H1 (cell line): Measurements from ENCODE around the gene SMIM44. TPM values are rescaled to one million over a fixed set of nuclear protein-coding genes. Genes with fewer than 3 reads are reported as not detected.

Experiments used
- CTCF ChIA-PET: fragments of 300-600 bp; sonication (Branson Sonifier 250); formaldehyde crosslinking; loops from one replicate; lab custom pipeline; 2021; ENCODE audit not compliant: partially characterized antibody; lab: Charles Lee
- POLR2A ChIA-PET: fragments of 300-600 bp; sonication (Branson Sonifier 250); formaldehyde crosslinking; loops from one replicate; lab custom pipeline; 2021; ENCODE audit warnings: inconsistent platforms; ENCODE audit not compliant: partially characterized antibody; lab: Charles Lee
- DNase-seq, 2 experiments: peaks; one replicate each; pipeline versions ENCODE4 v3.0.0 to v3.0.0-alpha.2; 2010 to 2022; ENCODE audit warnings: low spot score in 2 of 2, low read depth in 1 of 2, mixed read lengths in 1 of 2
- FAIRE-seq: peaks from 2 replicates; lab custom pipeline; 2011; peaks lifted over from hg19 to GRCh38; lab: Jason Lieb, UNC
- H2AFZ ChIP-seq: 2 replicates; pipeline ENCODE4 v1.8.1; 2012; ENCODE audit warnings: low read length, inconsistent platforms
- H2AK5ac ChIP-seq: 2 replicates; pipeline ENCODE4 v1.6.1; 2013; ENCODE audit warnings: low read depth, low read length
- H2BK120ac ChIP-seq: replicated peaks from 2 replicates; pipeline ENCODE3; 2013; ENCODE audit warnings: low read depth, low read length, inconsistent platforms
- H2BK12ac ChIP-seq: 2 replicates; pipeline ENCODE4 v1.6.1; 2013; ENCODE audit warnings: low read depth, low read length
- H2BK15ac ChIP-seq: 2 replicates; pipeline ENCODE4 v1.6.1; 2013; ENCODE audit warnings: low read length
- H2BK20ac ChIP-seq: 2 replicates; pipeline ENCODE4 v1.6.1; 2013; ENCODE audit warnings: low read length
- H2BK5ac ChIP-seq: 2 replicates; pipeline ENCODE4 v1.6.1; 2013; ENCODE audit warnings: low read depth, low read length
- H3K14ac ChIP-seq: 2 replicates; pipeline ENCODE4 v1.6.1; 2013; ENCODE audit warnings: inconsistent platforms; ENCODE audit not compliant: insufficient read length
- H3K18ac ChIP-seq: 2 replicates; pipeline ENCODE4 v1.6.1; 2013; ENCODE audit warnings: low read length; ENCODE audit errors: extremely low read depth
- H3K23ac ChIP-seq: 2 replicates; pipeline ENCODE4 v1.6.1; 2013; ENCODE audit warnings: inconsistent platforms; ENCODE audit not compliant: insufficient read length
- H3K23me2 ChIP-seq: 2 replicates; pipeline ENCODE4 v1.6.1; 2013; ENCODE audit warnings: low read depth, low read length
- H3K27ac ChIP-seq: 2 replicates; pipeline ENCODE4 v1.6.1; 2011; ENCODE audit warnings: low read depth, low read length, inconsistent platforms
- H3K27me3 ChIP-seq, 4 experiments: replicated peaks in 1 of 4; 1 replicate in 1 of 4; 2 replicates in 3 of 4; pipeline versions ENCODE4 v1.6.1 to v1.8.1; 2011 to 2013; ENCODE audit warnings: low read length in 3 of 4, mild to moderate bottlenecking in 3 of 4, inconsistent platforms in 2 of 4, mixed read lengths in 2 of 4, moderate library complexity in 1 of 4; ENCODE audit not compliant: control insufficient read depth in 3 of 4, insufficient read depth in 3 of 4; ENCODE audit errors: extremely low read depth in 1 of 4
- H3K36me3 ChIP-seq, 4 experiments: 2 replicates each; pipeline versions ENCODE4 v1.6.1 to v1.8.1; 2011 to 2013; ENCODE audit warnings: mild to moderate bottlenecking in 4 of 4, low read length in 3 of 4, moderate library complexity in 2 of 4, control low read depth in 1 of 4, inconsistent platforms in 1 of 4; ENCODE audit not compliant: insufficient read depth in 4 of 4, control insufficient read depth in 2 of 4
- H3K4ac ChIP-seq: replicated peaks from 2 replicates; pipeline ENCODE3; 2013; ENCODE audit warnings: low read length, low read depth, mixed read lengths, inconsistent platforms; ENCODE audit not compliant: insufficient read length
- H3K4me1 ChIP-seq, 4 experiments: replicated peaks in 1 of 4; 1 replicate in 1 of 4; 2 replicates in 3 of 4; pipeline versions ENCODE4 v1.6.1 to v1.8.1; 2011 to 2013; ENCODE audit warnings: low read length in 3 of 4, inconsistent platforms in 2 of 4, mixed read lengths in 1 of 4; ENCODE audit not compliant: insufficient read depth in 4 of 4, control insufficient read depth in 3 of 4
- H3K4me2 ChIP-seq, 2 experiments: 2 replicates each; pipeline versions ENCODE4 v1.6.1 to v1.8.1; 2011 to 2013; ENCODE audit warnings: low read depth in 2 of 2, low read length in 2 of 2, control low read depth in 1 of 2, inconsistent platforms in 1 of 2, mild to moderate bottlenecking in 1 of 2; ENCODE audit not compliant: insufficient read depth in 1 of 2
- H3K4me3 ChIP-seq, 4 experiments: fragments of 200-600, 300-600 bp in 1 of 4; sonication (generic), shearing (Covaris generic), sonication (Bioruptor Twin) in 1 of 4; 2 replicates each; pipeline versions ENCODE4 v1.5.1 to v1.8.1; 2011 to 2016; ENCODE audit warnings: low read length in 4 of 4, low read depth in 3 of 4, control low read depth in 2 of 4, inconsistent platforms in 2 of 4, mild to moderate bottlenecking in 2 of 4, mixed read lengths in 1 of 4, moderate library complexity in 1 of 4; ENCODE audit not compliant: insufficient read depth in 2 of 4; ENCODE audit errors: extremely low read depth in 1 of 4
- H3K56ac ChIP-seq: replicated peaks from 2 replicates; pipeline ENCODE3; 2013; ENCODE audit warnings: low read depth, mild to moderate bottlenecking, mixed read lengths, low read length, inconsistent platforms; ENCODE audit not compliant: insufficient read length
- H3K79me1 ChIP-seq: 2 replicates; pipeline ENCODE4 v1.6.1; 2013; ENCODE audit warnings: low read depth, low read length, control low read depth
- H3K79me2 ChIP-seq, 2 experiments: 2 replicates each; pipeline versions ENCODE4 v1.6.1 to v1.8.1; 2012 to 2013; ENCODE audit warnings: low read length in 2 of 2, mild to moderate bottlenecking in 2 of 2, inconsistent platforms in 1 of 2; ENCODE audit not compliant: insufficient read depth in 2 of 2, control insufficient read depth in 1 of 2
- H3K9ac ChIP-seq, 4 experiments: replicated peaks in 1 of 4; 1 replicate in 1 of 4; 2 replicates in 3 of 4; pipeline versions ENCODE4 v1.6.1 to v1.8.1; 2011 to 2013; ENCODE audit warnings: low read depth in 3 of 4, low read length in 3 of 4, control low read depth in 2 of 4, mild to moderate bottlenecking in 2 of 4, moderate library complexity in 2 of 4, inconsistent platforms in 1 of 4; ENCODE audit errors: extremely low read depth in 1 of 4
- H3K9me3 ChIP-seq, 2 experiments: 2 replicates each; pipeline versions ENCODE4 v1.6.1 to v1.8.1; 2012 to 2013; ENCODE audit warnings: mild to moderate bottlenecking in 2 of 2, moderate library complexity in 2 of 2, control low read depth in 1 of 2, inconsistent platforms in 1 of 2, low read depth in 1 of 2, low read length in 1 of 2, mixed read lengths in 1 of 2; ENCODE audit not compliant: insufficient read depth in 2 of 2
- H4K20me1 ChIP-seq, 2 experiments: replicated peaks in 1 of 2; 2 replicates each; pipeline versions ENCODE3 to v1.8.1; 2011 to 2013; ENCODE audit warnings: inconsistent platforms in 2 of 2, low read length in 2 of 2, mild to moderate bottlenecking in 1 of 2; ENCODE audit not compliant: insufficient read depth in 2 of 2, control insufficient read depth in 1 of 2
- H4K5ac ChIP-seq: 2 replicates; pipeline ENCODE4 v1.6.1; 2013; ENCODE audit warnings: low read length, low read depth, mixed read lengths, inconsistent platforms; ENCODE audit not compliant: insufficient read length
- H4K8ac ChIP-seq: 2 replicates; pipeline ENCODE4 v1.8.0; 2013; ENCODE audit warnings: mild to moderate bottlenecking, moderate library complexity, low read length, inconsistent platforms; ENCODE audit not compliant: insufficient read depth; ENCODE audit errors: extremely low read depth
- H4K91ac ChIP-seq: replicated peaks from 2 replicates; pipeline ENCODE3; 2013; ENCODE audit warnings: low read length, mixed read lengths, inconsistent platforms; ENCODE audit not compliant: insufficient read length
- EGR1 ChIP-seq: IDR thresholded peaks from 2 replicates; pipeline ENCODE4 v1.6.1; 2011; ENCODE audit warnings: low read depth, low read length, borderline replicate concordance
- MAFK ChIP-seq: IDR thresholded peaks from 2 replicates; pipeline ENCODE4 v1.6.1; 2012; ENCODE audit warnings: low read depth, mild to moderate bottlenecking, improper control_type of control experiment, low read length
- NANOG ChIP-seq: IDR thresholded peaks from 2 replicates; pipeline ENCODE4 v1.6.1; 2011; ENCODE audit warnings: low read length, low read depth, mild to moderate bottlenecking, inconsistent platforms; ENCODE audit not compliant: insufficient read depth, poor library complexity, severe bottlenecking
- WGBS, 2 experiments: shearing (Covaris generic) in 1 of 2; methylation state at CpG; one replicate each; pipeline versions ENCODE4 v1.1.6 to v1.1.7; 2013 to 2015; ENCODE audit warnings: low lambda C conversion rate in 2 of 2, mixed read lengths in 2 of 2, inconsistent platforms in 1 of 2, low coverage in 1 of 2, missing lambda C conversion rate in 1 of 2; ENCODE audit not compliant: insufficient replicate concordance in 2 of 2, insufficient coverage in 1 of 2, insufficient read length in 1 of 2; ENCODE audit errors: extremely low coverage in 1 of 2, missing lambda C conversion rate in 1 of 2; 5-methylcytosine and 5-hydroxymethylcytosine counted together
- polyA plus RNA-seq, 7 experiments: library from polyadenylated mRNA; depleted of rRNA in 3 of 7; stranded (reverse) in 5 of 7; unstranded in 2 of 7; fragments of >200 nt in 5 of 7; fragments of 200-250 nt in 2 of 7; gene quantifications; 1 replicate in 5 of 7; 2 replicates in 1 of 7; 4 replicates in 1 of 7; pipeline versions ENCODE4 v1.2.1 to v1.2.3, GENCODE V29; 2011 to 2013; ENCODE audit warnings: missing spikeins in 2 of 7, mixed read lengths in 2 of 7
- total RNA-seq: library from RNA; stranded (reverse); fragmentation: NEBNext Ultra II Directional; extraction: Animal tissue kit (Norgen Biotek cat#: 25700); gene quantifications from 2 replicates; pipeline ENCODE4 v1.2.1, GENCODE V29; 2021

The SMIM44 gene
- total and polyA plus RNA-seq, 2 of the 8 experiments (the other 6 are each of a cell fraction or from before 2014, with no cell fraction given), result not detected

- no peaks in the 10 kb centered on the region for H3K27me3 ChIP-seq
- H2BK20ac ChIP-seq, result no peak overlapping the region
- DNase-seq (no peak), FAIRE-seq (no peak)
- no peaks in the 10 kb centered on the region for H3K9me3 ChIP-seq
- no peak overlapping the region for H2BK15ac ChIP-seq
- H4K8ac ChIP-seq, result no peak overlapping the region
- no peak overlapping the region for H3K23ac ChIP-seq
- H3K4me1 ChIP-seq, result no peaks in the 10 kb centered on the region; a peak in 1 of 7 replicates
- H3K4me2 ChIP-seq, result no peak overlapping the region
- peaks cover 7 to 32% (median 20%) of the 10 kb centered on the region in 4 experiments; a peak in 7 of 8 replicates for H3K36me3 ChIP-seq
- no peak overlapping the region for H4K91ac ChIP-seq
- H3K4me3 ChIP-seq, result no peak overlapping the region
- H3K79me1 ChIP-seq, result no peaks in the 10 kb centered on the region
- ChIA-PET POLR2A (interaction anchor here (1.0 to 4.3 kb wide), 3 partner anchors 9 to 16 kb away, joined by 4 to 30 read pairs (median 5); partner anchors contain the start of gene TEKTIP1), CTCF (interaction anchor here (0.8 kb wide), 1 partner anchor 17 kb away, joined by 3 read pairs; no protein-coding TSS in a partner anchor)
- no peak overlapping the region for H3K56ac ChIP-seq
- H2AFZ ChIP-seq, result no peak overlapping the region
- no peak overlapping the region for H4K5ac ChIP-seq
- H3K79me2 ChIP-seq, result no peaks in the 10 kb centered on the region
- H2AK5ac ChIP-seq, result no peak overlapping the region
- peaks cover 9% of the 10 kb centered on the region; the same call in 1 of the 2 replicates for H3K23me2 ChIP-seq
- no peak overlapping the region for H3K4ac ChIP-seq
- H4K20me1 ChIP-seq, result peaks cover 0 to 6% of the 10 kb centered on the region in 2 experiments
- 90 to 100% methylated on average over 5 to 20 of the region's 20 CpGs for WGBS, 2 experiments
- H3K14ac ChIP-seq, result no peak overlapping the region
- no peak overlapping the region for H3K18ac ChIP-seq
- no peak overlapping the region for H2BK12ac ChIP-seq
- no peak overlapping the region for H2BK5ac ChIP-seq
- no peak overlapping the region for H2BK120ac ChIP-seq
- TF ChIP-seq NANOG (no peak), MAFK (no peak), EGR1 (no peak)
- no peak overlapping the region for H3K27ac ChIP-seq
- H3K9ac ChIP-seq, result no peak overlapping the region
Measured at GRCh38 chr19:3528539-3529211, 45.4 kb upstream of the SMIM44 start.
